HG03045 (cell line): ENCODE data around the gene PPP1R27.
A peak's percentile ranks its signal among the peaks of the same experiment; 100 is the strongest.

ENCODE experiments used
- ATAC-seq: cut with Tn5 transposase; IDR thresholded peaks from one replicate; pipeline ENCODE4 v1.9.1; 2021; ENCODE audit warnings: mild to moderate bottlenecking, moderate library complexity; ENCODE audit not compliant: unreplicated experiment

The PPP1R27 gene

GRCh38 chr17:81834831-81835267, at the start of gene PPP1R27:
Gene PPP1R27 (minus strand): TSS chr17:81835050. CDS start chr17:81834953, 97 bp downstream.
- no peak for ATAC-seq

GRCh38 chr17:81884520-81884919, 49.7 kb upstream of the PPP1R27 start:
- no peak for ATAC-seq

GRCh38 chr17:81879121-81879520, 44.3 kb upstream of the PPP1R27 start:
- ATAC-seq, result no peak

GRCh38 chr17:81878294-81878693, 43.4 kb upstream of the PPP1R27 start:
- no peak for ATAC-seq

GRCh38 chr17:81877569-81877968, 42.7 kb upstream of the PPP1R27 start:
- ATAC-seq, result no peak

- ATAC-seq, result peak; percentile 25
These were observed 36.8 kb upstream of the PPP1R27 start for GRCh38 chr17:81871387-81872230.

- peak; percentile 44 for ATAC-seq
These were observed 36.1 kb upstream of the PPP1R27 start, which contains the start of gene ARHGDIA for GRCh38 chr17:81870981-81871386. Gene ARHGDIA (minus strand): TSS chr17:81871337. CDS start chr17:81869930, 1,407 bp downstream.

GRCh38 chr17:81870131-81870980, 35.5 kb upstream of the PPP1R27 start:
- peak; percentile 18 for ATAC-seq

GRCh38 chr17:81869221-81870130, 34.6 kb upstream of the PPP1R27 start:
- no peak for ATAC-seq

GRCh38 chr17:81868674-81869220, 33.9 kb upstream of the PPP1R27 start:
- ATAC-seq, result no peak

- ATAC-seq, result no peak
These were observed 33.3 kb upstream of the PPP1R27 start for GRCh38 chr17:81867991-81868673.

- no peak for ATAC-seq
These were observed 32.5 kb upstream of the PPP1R27 start for GRCh38 chr17:81867170-81867990.

- no peak for ATAC-seq
These were observed 31.8 kb upstream of the PPP1R27 start for GRCh38 chr17:81866440-81867169.

- ATAC-seq, result no peak
These were observed 31.0 kb upstream of the PPP1R27 start for GRCh38 chr17:81865733-81866439.

- ATAC-seq, result no peak
These were observed 30.5 kb upstream of the PPP1R27 start for GRCh38 chr17:81865358-81865732.

- no peak for ATAC-seq
These were observed 29.3 kb upstream of the PPP1R27 start for GRCh38 chr17:81863833-81864768.
